Endodermal cell (in vitro differentiated cells): ENCODE data around the gene CEP83. TPM values are rescaled to one million over a fixed set of nuclear protein-coding genes. Genes with fewer than 3 reads are reported as not detected.

Experiments used
- DNase-seq: peaks from one replicate; pipeline ENCODE4 v3.0.0-alpha.2; 2017
- H3K27ac ChIP-seq: 2 replicates; pipeline ENCODE4 v1.5.1; 2013; ENCODE audit warnings: mild to moderate bottlenecking, low read depth, low read length, moderate library complexity
- H3K27me3 ChIP-seq: 2 replicates; pipeline ENCODE4 v1.6.1; 2013; ENCODE audit warnings: mild to moderate bottlenecking, low read length, moderate library complexity; ENCODE audit not compliant: insufficient read depth, control insufficient read depth, poor library complexity, severe bottlenecking
- H3K36me3 ChIP-seq: 2 replicates; pipeline ENCODE4 v1.7.0; 2013; ENCODE audit warnings: mild to moderate bottlenecking, low read length, moderate library complexity; ENCODE audit not compliant: control insufficient read depth, insufficient read depth
- H3K4me1 ChIP-seq: one replicate; pipeline ENCODE4 v1.7.0; 2013; ENCODE audit warnings: low read length; ENCODE audit not compliant: control insufficient read depth, insufficient read depth
- H3K4me3 ChIP-seq: 2 replicates; pipeline ENCODE4 v1.5.1; 2013; ENCODE audit warnings: mild to moderate bottlenecking, low read length, moderate library complexity
- H3K9ac ChIP-seq: 2 replicates; pipeline ENCODE4 v1.6.1; 2013; ENCODE audit warnings: mild to moderate bottlenecking, low read length, moderate library complexity; ENCODE audit not compliant: poor library complexity, severe bottlenecking; ENCODE audit errors: extremely low read depth
- H3K9me3 ChIP-seq: 2 replicates; pipeline ENCODE4 v1.6.1; 2013; ENCODE audit warnings: mild to moderate bottlenecking, low read length, moderate library complexity; ENCODE audit not compliant: control insufficient read depth
- H3K27ac Mint-ChIP-seq: 2 replicates; pipeline ENCODE4 v1.8.0; 2020; ENCODE audit warnings: mixed read lengths
- H3K27me3 Mint-ChIP-seq: 2 replicates; pipeline ENCODE4 v1.8.0; 2021; ENCODE audit warnings: mild to moderate bottlenecking, mixed read lengths; ENCODE audit not compliant: insufficient read depth
- H3K36me3 Mint-ChIP-seq: 2 replicates; pipeline ENCODE4 v1.8.0; 2020; ENCODE audit warnings: low read depth, mixed read lengths
- H3K4me1 Mint-ChIP-seq: 2 replicates; pipeline ENCODE4 v1.8.0; 2020; ENCODE audit warnings: mixed read lengths
- H3K4me3 Mint-ChIP-seq: 2 replicates; pipeline ENCODE4 v1.8.0; 2020; ENCODE audit warnings: mild to moderate bottlenecking, moderate library complexity, mixed read lengths
- H3K9me3 Mint-ChIP-seq: 2 replicates; pipeline ENCODE4 v1.8.0; 2020; ENCODE audit warnings: mild to moderate bottlenecking, mixed read lengths
- CTCF ChIP-seq: fragments of 200-600 bp; sonication (generic); conservative IDR thresholded peaks from 2 replicates; pipeline ENCODE4 v1.5.0; 2021; ENCODE audit warnings: antibody characterized with exemption, mild to moderate bottlenecking
- WGBS, 2 experiments: methylation state at CpG; one replicate each; pipeline versions ENCODE4 v1.1.5 to v1.1.7; 2013; ENCODE audit warnings: missing lambda C conversion rate in 2 of 2, mixed read lengths in 1 of 2; ENCODE audit not compliant: insufficient coverage in 1 of 2, insufficient read length in 1 of 2; 5-methylcytosine and 5-hydroxymethylcytosine counted together
- total RNA-seq, 2 donors: library from RNA; stranded (reverse); fragmentation: NEBNext Ultra II Directional in 1 of 2; extraction: Animal tissue kit (Norgen Biotek cat#: 25700) in 1 of 2; gene quantifications; 2 replicates in 1 of 2; 3 replicates in 1 of 2; pipeline ENCODE4 v1.2.1, GENCODE V29; 2021

CEP83 gene
- total RNA-seq, 2 donors from 2014 or later, result 28.6 to 36.3 TPM

GRCh38 chr12:94263905-94264561, 195.6 kb downstream of the CEP83 start:
- Mint-ChIP-seq H3K27ac (peak overlapping the region; percentile 37), H3K4me1 (peaks cover 37% of the 10 kb centered on the region), H3K36me3 (no peaks in the 10 kb centered on the region), H3K4me3 (no peak overlapping the region), H3K27me3 (peaks cover 9% of the 10 kb centered on the region), H3K9me3 (no peaks in the 10 kb centered on the region)
- H3K4me3 ChIP-seq, result no peak overlapping the region
- TF ChIP-seq CTCF, result no peak
- H3K9ac ChIP-seq, result no peak overlapping the region
- peak; percentile 95 for DNase-seq
- 71 to 80% methylated on average over 13 to 19 of the region's 20 CpGs for WGBS, 2 experiments
- no peaks in the 10 kb centered on the region for H3K4me1 ChIP-seq
- H3K36me3 ChIP-seq, result no peaks in the 10 kb centered on the region
- H3K27ac ChIP-seq, result peak overlapping the region; percentile 49
- H3K27me3 ChIP-seq, result no peaks in the 10 kb centered on the region
- H3K9me3 ChIP-seq, result no peaks in the 10 kb centered on the region

GRCh38 chr12:94263011-94263811, 196.5 kb downstream of the CEP83 start:
- no peak for TF ChIP-seq CTCF
- WGBS, 2 experiments, result 90 to 100% methylated on average over 2 to 13 of the region's 14 CpGs
- H3K9ac ChIP-seq, result no peak overlapping the region
- no peak overlapping the region for H3K27ac Mint-ChIP-seq
- H3K4me1 Mint-ChIP-seq, result peaks cover 37% of the 10 kb centered on the region
- no peaks in the 10 kb centered on the region for H3K9me3 Mint-ChIP-seq
- H3K9me3 ChIP-seq, result no peaks in the 10 kb centered on the region
- H3K4me3 Mint-ChIP-seq, result no peak overlapping the region
- H3K4me3 ChIP-seq, result no peak overlapping the region
- no peaks in the 10 kb centered on the region for H3K27me3 ChIP-seq
- H3K27me3 Mint-ChIP-seq, result peaks cover 9% of the 10 kb centered on the region
- no peaks in the 10 kb centered on the region for H3K4me1 ChIP-seq
- H3K36me3 ChIP-seq, result no peaks in the 10 kb centered on the region
- no peak overlapping the region for H3K27ac ChIP-seq
- DNase-seq, result peak; percentile 61
- H3K36me3 Mint-ChIP-seq, result no peaks in the 10 kb centered on the region

- H3K36me3 ChIP-seq, result no peaks in the 10 kb centered on the region
- H3K27ac Mint-ChIP-seq, result peak overlapping the region; percentile 68
- peak; percentile 46 for DNase-seq
- H3K27me3 Mint-ChIP-seq, result peaks cover 9% of the 10 kb centered on the region
- H3K9ac ChIP-seq, result no peak overlapping the region
- H3K36me3 Mint-ChIP-seq, result no peaks in the 10 kb centered on the region
- no peak for TF ChIP-seq CTCF
- 90 to 91% methylated on average over 7 to 15 of the region's 17 CpGs for WGBS, 2 experiments
- H3K27me3 ChIP-seq, result no peaks in the 10 kb centered on the region
- no peak overlapping the region for H3K27ac ChIP-seq
- H3K4me3 Mint-ChIP-seq, result no peak overlapping the region
- H3K9me3 Mint-ChIP-seq, result no peaks in the 10 kb centered on the region
- peaks cover 37% of the 10 kb centered on the region for H3K4me1 Mint-ChIP-seq
- no peaks in the 10 kb centered on the region for H3K4me1 ChIP-seq
- H3K4me3 ChIP-seq, result no peak overlapping the region
- no peaks in the 10 kb centered on the region for H3K9me3 ChIP-seq
Measured at GRCh38 chr12:94262228-94263010, 197.2 kb downstream of the CEP83 start.
